Tibial nerve (tissue), 3 donors: ENCODE measurements around the gene FUCA2.

ENCODE experiments used
- CTCF ChIP-seq, 5 experiments: fragments of 200-600 bp in 3 of 5; fragments of 450-650 bp in 2 of 5; sonication (generic) in 3 of 5; IDR thresholded peaks; one replicate each; pipeline ENCODE4 v1.5.1; 2016 to 2019; ENCODE audit warnings: antibody characterized with exemption in 5 of 5, mild to moderate bottlenecking in 3 of 5, moderate library complexity in 2 of 5
- POLR2A ChIP-seq, 2 donors: fragments of 450-650 bp; IDR thresholded peaks; one replicate each; pipeline ENCODE4 v1.6.1; 2017; ENCODE audit warnings: antibody characterized with exemption in 2 of 2, mild to moderate bottlenecking in 2 of 2, moderate library complexity in 2 of 2

GRCh38 chr6:143516690-143517446 lies 5.3 kb upstream of the FUCA2 start:
- TF ChIP-seq POLR2A (IDR thresholded peaks at IDR 0.05) (no peak), CTCF (IDR thresholded peaks at IDR 0.05) (no peak)
